HG02840 (cell line): ENCODE data around the gene PALLD.
A peak's percentile ranks its signal among the peaks of the same experiment; 100 is the strongest.
"Not testable (repeated sequence)": the region's sequence is repeated elsewhere in the genome, so short reads cannot be mapped to it uniquely, and the experiment has no call there.

Experiments used
- ATAC-seq: cut with Tn5 transposase; IDR thresholded peaks from one replicate; pipeline ENCODE4 v1.9.1; 2021; ENCODE audit warnings: mild to moderate bottlenecking, moderate library complexity, moderate number of reproducible peaks; ENCODE audit not compliant: unreplicated experiment, low FRiP score

PALLD gene

DNA sequence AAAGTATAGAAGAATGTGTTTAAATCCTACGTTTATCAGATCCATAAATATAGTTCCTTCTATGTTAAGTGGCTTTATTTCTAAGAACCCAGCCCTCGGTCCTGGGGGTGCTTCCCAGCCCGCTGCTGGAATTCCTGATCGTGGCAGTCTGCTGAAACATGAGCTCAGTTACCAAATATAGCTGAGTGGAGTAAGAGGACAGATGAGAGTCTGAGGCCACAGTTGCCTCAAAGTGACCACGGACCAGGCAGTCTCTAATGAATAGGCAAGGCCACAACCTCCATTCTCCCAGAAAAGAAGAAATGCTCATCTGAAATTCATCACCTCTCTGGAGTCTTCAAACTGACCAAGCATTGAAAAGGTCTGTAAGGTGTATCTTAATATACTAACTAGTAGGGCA is at the start of gene PALLD:
TSS of gene PALLD (plus strand) at position 219 of the 400 bp plus-strand sequence.
- ATAC-seq = no peak

DNA sequence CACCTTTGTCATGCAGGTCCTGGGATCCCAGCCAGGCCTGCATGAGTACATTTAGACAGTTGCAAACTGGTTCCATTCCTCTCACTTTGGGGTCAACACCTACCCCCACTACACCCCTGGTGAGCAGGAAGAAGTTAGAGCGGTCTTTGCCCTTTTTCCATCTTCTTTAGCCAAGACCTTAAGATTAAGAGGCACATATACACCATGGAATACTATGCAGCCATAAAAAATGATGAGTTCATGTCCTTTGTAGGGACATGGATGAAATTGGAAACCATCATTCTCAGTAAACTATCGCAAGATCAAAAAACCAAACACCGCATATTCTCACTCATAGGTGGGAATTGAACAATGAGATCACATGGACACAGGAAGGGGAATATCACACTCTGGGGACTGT is 47.8 kb upstream of the PALLD start:
- not testable (repeated sequence) for ATAC-seq

- no peak for ATAC-seq
These were observed 47.0 kb upstream of the PALLD start for GRCh38 chr4:168449719-168450452.

GRCh38 chr4:168451331-168451730 is 45.5 kb upstream of the PALLD start:
- ATAC-seq = peak; percentile 22

GRCh38 chr4:168451744-168452390 is 45.0 kb upstream of the PALLD start:
- ATAC-seq = peak; percentile 72

DNA sequence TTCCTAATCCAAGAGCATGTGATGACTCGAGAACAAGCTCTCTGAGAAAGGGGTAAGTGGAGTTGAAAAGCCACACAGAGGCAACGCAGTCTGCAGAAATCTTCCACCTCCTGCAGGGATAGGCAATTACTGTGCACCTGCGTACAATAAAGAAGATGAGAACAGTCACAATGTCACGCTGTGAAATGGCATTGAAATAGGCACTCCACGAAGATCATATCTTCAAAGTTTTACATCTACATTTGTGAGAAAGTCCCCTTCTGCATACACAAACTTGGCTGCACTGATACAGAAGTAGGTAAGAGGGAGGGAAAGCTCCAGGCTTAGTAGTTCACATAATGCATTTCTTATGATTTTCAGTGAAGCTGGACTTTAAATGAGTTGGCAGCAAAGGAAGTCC is 43.7 kb upstream of the PALLD start:
- ATAC-seq = no peak

DNA sequence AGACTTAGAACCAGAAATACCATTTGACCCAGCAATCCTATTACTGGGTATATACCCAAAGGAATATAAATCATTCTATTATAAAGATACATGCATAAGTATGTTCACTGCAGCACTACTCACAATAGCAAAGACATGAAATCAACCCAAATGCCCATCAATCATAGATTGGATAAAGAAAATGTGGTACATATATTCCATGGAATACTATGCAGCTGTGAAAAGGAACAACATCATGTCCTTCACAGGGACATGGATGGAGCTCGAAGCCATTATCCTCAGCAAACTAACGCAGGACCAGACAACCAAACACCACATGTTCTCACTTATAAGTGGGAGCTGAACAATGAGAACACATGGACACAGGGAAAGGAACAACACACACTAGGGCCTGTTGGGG is 38.6 kb upstream of the PALLD start:
- not testable (repeated sequence) for ATAC-seq

GRCh38 chr4:168461821-168462220 is 35.0 kb upstream of the PALLD start:
- no peak for ATAC-seq

DNA sequence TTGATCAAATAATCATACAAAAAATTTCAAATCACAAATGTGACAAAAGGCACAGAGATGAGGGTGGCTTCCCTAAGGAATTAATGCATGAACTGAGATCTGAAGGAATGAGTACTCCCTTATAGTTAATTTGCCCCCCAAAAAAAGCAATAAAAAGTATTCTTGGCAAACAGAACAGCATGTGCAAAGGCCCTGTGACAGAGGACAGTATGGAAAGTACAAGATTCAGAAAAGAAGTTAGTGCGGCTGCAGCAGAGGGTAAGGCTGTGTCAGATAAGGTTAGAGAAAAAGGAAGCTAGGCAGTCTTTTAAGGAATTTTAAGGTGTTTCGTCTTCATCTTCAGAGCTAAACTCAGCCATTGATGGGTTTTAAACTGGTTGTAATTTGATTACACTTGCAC is 23.9 kb upstream of the PALLD start:
- ATAC-seq = no peak

GRCh38 chr4:168474660-168475320 is 22.1 kb upstream of the PALLD start:
- no peak for ATAC-seq

- no peak for ATAC-seq
These were observed 21.1 kb upstream of the PALLD start for GRCh38 chr4:168475745-168476144.

DNA sequence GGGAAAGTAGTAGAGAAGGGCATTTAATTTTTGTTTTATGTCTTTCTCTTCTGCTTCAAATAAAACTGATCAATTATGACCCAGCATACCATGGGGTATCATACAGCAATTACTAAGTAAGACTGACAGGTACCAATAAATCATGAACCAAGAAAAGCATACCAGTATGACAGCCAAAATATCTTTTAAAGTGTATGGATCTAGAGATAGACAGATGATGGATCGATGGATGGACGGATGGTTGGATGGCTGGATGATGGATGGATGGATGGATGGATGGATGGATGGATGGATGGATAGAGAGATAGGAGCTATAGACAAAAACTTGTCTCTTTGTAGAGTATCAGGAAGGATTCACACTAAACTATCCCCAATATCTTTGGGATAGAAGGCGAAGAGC is 18.0 kb upstream of the PALLD start:
- ATAC-seq = no peak

- ATAC-seq = peak; percentile 32
These were observed 15.8 kb upstream of the PALLD start for GRCh38 chr4:168480931-168481611.

DNA sequence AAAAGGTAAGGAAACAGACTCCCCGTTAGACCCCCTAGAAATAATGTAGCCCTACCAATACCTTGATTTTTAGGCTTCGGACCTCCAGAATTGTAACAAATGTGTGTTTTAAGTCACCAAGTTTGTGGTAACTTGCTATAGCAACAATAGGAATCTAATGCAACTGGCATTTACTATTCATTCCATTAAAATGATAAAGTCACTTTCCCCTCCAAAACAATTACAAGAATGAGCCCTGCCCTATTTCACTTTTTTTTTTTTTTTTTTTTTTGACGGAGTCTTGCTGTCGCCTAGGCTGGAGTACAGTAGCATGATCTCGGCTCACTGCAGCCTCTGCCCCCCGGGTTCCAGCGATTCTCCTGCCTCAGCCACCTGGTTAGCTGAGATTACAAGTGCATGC is 13.0 kb upstream of the PALLD start:
- ATAC-seq = no peak

DNA sequence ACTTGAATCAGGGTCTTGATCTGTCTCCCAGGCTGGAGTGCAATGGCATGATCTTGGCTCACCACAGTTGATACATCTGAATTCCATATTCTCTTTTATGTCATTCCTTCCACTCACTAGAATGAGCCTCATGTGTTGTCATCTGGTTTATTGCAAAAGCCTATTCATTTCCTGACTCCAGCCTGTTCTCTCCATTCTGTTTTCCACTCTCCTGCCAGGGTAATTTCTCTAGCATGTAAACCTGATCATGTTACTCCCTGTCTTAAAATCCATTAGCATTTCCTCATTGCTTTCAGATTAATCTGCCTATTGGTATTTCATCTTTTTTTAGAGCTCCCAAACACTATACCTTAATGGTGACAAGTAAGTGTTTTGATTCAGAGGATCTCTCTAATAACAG is 12.2 kb upstream of the PALLD start:
- no peak for ATAC-seq

DNA sequence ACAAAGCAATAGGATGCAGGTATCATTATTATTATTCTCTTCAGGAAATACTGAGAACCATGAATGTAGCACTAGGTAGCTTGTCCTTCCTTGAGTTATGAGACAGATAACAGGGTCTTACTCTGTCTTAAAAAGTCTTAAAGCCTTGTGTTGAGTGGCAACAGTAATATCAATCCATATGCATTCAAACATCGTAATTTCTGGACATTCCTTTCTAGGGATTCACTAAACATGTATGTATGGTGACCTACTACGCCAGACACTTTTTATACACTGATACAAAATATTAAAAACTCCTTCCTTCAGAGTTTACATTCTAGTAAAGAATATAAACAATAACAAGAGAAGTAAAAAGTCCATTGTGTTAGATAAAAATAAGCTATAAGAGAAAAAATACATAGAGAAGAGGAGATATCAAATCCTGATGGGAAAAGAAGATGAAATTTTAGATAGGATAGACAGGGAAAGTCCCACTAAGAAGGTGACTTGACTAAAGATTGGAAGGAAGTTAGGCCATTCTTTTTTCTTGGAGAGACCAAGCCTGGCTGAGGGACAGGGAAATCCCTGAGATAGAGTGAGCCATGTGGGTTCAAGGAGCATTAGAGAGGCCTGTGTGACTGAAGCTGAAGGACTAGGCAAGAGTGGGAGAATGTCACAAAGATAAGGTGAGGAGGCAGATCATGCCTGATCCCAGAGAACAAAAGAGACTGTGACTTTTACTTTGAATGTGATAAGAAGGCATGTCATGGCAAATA is 11.5 kb upstream of the PALLD start:
- no peak for ATAC-seq

GRCh38 chr4:168486912-168487281 is 10.0 kb upstream of the PALLD start:
- ATAC-seq = no peak

DNA sequence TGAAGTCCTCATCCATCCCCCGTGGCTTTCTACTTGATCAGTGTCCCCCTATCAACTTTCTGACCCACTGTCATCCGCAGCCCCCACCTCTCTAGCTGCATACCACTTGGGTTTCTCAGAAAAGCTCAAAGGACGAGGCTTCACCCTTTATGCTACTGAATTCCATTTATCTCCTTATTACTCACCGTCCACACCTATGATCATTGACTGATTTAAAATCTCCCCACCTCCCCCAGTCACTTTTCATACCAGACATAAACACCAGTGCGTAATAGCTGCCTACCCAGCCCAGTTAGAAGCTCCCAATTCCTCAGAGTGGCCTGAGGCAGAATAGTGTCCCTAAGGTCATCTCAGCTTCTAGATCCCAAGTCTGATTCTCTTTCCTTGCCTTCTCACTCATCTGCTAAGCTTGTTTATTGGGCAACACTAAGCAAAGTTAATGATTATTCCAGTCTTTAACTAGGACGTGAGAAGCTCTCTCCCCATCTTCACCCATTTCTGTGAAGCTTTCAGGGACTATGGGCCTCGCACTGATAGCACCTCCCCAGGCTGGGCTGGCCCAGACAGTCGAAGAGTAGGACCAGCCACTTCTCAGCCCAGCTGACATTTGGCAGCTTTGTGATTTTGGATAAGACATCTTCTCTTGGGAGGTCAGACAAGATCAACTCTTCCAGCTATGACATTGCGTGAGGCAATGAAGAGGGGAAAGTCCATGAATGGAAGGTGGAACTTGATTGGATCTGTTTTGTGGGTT is 9.4 kb upstream of the PALLD start:
- no peak for ATAC-seq

DNA sequence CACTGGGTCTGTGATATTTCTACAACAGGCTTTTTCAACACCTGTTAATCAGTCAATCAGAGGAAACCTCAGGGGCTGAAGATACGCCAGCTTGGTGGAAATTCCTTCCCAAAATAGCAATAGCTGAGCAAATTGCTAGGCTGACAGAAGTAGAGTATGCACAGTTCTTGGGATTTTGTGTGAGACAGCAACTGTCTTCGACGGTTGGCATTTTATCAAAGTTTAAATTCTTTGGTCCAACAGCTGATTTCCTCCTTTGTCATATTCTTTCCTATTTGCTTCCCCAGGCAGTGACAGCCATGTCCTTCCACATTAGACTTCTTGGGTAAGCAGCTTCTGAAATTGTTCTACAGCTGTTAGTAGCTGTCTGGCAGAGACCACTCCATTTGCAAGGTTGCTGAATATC is 8.0 kb upstream of the PALLD start:
- no peak for ATAC-seq

DNA sequence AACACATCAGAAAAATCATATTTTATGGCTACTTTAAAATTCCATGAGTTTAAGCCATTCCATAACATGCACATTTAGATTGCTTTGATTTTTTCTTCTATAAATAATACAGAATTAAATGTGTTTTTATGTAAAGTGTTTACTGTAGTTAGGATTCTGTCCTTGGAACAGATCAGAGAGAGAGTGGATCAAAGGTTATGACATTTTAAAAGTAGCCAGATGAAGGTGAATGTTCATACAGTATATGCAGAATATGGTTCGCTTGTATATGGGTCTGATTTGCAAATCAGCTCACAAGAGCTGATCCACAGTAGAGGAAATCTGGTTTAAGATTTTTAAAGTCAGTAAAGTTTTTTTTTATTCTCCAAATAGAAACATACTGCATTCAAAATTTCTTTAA is 7.2 kb upstream of the PALLD start:
- no peak for ATAC-seq
